GM21528 (cell line): ENCODE results near the gene SLC9A3.
"Not testable (repeated sequence)": the region's sequence is repeated elsewhere in the genome, so short reads cannot be mapped to it uniquely, and the experiment has no call there.

Experiments used
- ATAC-seq: cut with Tn5 transposase; IDR thresholded peaks from one replicate; pipeline ENCODE4 v1.9.1; 2021; ENCODE audit warnings: mild to moderate bottlenecking, moderate library complexity; ENCODE audit not compliant: unreplicated experiment, low FRiP score

Gene SLC9A3

DNA sequence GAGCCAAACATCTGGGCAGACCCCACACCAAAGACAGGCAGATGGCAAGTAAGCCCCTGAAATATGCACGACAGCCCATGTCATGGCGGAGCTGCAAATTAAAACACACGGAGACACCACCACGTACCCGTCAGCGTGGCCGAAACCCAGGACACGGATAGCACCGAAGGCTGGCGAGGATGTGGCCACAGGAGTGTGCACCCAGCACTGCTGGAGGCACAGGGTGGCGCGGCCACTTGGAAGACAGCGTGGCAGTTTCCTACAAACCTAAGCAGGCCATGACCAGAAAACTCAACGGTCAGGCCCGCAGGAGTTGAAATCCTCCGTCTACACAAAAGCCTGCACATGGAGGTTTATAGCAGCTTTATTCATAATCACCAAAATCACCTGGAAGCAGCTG, 12.8 kb downstream of the SLC9A3 start:
- no peak for ATAC-seq

DNA sequence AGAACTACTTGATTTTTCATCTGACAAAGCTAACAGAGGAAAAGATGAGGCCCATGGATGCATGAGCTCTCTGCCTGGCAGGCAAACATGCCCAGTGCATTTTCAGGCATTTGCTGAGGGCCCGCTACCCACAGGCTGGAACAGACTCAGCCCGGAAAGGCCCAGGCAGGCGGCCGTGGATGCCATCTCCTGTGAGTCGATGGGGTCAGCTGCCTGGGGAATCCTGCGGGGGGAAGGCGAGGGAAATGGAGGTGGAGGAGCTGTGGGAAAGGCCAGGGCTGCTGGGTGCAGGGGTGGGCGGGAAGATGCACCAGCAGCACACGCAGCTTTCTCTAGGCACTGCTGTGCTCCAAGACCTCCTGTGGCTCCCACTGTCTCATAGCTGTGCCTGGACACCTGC, 13.7 kb downstream of the SLC9A3 start:
- ATAC-seq: no peak

GRCh38 chr5:509611-510185, 14.6 kb downstream of the SLC9A3 start:
- ATAC-seq: no peak

GRCh38 chr5:507986-508575, 16.2 kb downstream of the SLC9A3 start:
- not testable (repeated sequence) for ATAC-seq

GRCh38 chr5:505951-506525, 18.2 kb downstream of the SLC9A3 start:
- no peak for ATAC-seq

- no peak for ATAC-seq
These were observed 19.7 kb downstream of the SLC9A3 start for GRCh38 chr5:504326-505154.

DNA sequence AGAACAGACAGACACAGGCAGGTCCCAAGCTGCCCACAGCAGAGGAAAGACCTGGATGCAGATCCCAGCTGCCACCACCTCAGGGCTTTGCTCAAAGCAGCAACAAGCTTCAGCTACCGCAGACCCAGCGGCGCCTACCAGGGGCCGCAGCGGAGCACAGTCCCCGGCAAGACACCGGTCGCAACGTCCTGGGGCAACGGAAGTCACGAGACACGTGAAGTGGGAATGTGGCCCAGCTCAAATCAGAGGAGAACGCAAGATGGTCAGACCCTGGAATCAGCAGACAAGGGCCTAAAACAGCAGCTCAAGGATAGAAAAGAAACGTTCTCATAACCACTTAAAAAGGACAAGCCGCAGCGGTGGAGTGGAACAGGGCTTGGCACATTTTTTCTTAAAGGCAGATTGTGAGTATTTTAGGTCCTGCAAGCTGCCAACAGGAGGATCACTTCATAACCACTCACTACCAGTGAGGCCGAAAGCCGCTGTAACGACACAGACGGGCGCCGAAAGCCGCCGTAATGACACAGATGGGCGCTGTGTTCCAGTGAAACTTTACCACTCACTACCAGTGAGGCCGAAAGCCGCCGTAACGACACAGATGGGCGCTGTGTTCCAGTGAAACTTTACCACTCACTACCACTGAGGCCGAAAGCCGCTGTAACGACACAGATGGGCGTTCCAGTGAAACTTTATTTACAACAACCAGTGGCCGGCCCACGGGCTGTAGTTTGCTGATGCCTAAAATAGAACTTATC, 21.7 kb downstream of the SLC9A3 start:
- ATAC-seq: no peak

DNA sequence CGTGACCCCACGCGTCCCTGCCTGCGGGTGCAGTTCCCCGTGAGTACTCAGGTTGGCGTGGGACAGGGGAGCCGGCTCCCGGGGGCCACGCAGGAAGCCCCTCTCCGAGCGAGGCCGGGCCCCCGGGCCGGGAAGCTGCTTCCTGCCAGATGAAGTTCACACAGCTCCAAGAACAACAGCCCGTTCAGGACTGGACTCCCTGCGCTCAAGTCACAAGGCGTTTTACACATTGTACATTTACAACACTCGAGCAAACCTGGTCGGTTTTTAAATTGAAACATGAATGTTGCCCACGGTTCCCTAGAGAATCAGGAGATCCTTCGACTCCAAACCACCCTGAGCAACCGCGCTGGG, 22.4 kb downstream of the SLC9A3 start:
- ATAC-seq: no peak

GRCh38 chr5:501105-501830, 23.0 kb downstream of the SLC9A3 start:
- no peak for ATAC-seq

DNA sequence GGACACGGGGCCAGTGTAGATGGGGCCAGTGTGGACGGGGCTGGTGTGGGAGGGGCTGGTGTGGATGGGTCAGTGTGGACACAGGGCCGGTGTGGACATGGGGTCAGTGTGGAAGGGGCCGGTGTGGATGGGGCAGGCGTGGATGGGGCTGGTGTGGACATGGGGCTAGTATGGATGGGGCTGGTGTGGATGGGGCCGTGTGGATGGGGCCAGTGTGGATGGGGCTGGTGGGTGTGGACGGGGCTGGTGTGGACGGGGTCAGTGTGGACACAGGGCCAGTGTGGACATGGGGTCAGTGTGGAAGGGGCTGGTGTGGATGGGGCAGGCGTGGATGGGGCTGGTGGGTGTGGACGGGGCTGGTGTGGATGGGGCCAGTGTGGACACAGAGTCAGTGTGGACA, 23.8 kb downstream of the SLC9A3 start:
- no peak for ATAC-seq

DNA sequence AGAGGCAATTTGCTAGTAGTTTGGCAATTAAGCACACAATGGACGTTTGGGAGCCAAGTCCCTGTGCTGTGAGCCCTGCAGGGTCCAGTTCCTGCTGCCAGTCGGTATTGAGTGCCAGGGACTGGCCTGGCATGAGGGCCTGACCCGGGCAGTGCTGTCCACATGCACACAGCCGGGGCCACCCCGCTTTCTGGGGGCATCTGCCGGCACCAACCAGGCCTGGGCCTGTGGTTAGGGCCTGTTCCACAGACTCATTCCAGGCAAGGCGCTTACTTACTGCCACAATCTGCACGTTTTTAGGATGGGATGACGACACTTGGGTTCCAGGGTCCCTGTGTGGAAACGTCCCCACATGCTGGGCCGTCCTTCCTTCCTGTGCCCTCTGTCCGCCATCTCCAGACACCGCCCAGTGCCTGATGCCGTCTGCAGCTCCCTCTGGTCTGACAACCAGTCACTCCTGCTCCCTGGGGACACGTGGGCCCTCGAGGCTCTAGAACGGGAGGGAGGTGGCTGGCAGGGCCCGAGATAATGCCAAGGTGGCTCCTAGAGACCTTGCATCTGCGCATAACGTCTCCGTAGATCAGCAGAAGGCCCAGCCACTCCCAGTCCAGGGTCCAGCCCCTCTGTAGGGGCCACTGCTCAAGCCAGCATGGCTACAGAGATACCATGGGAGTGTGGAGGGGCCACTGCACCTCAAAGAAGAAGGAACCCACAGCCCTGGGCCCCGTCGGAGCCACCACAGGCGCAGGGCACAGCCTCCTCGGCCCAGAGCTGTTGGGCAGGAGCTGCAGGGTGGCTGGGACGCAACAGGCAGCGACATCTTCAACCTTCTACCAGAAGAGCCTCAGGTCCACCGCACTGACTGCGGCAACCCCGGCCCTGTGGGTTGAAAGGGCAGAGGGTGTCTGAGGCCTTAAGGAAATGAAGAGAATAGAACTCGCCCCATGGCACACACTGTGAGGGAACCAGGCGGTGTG, 24.7 kb downstream of the SLC9A3 start:
- no peak for ATAC-seq

- no peak for ATAC-seq
These were observed 26.3 kb downstream of the SLC9A3 start for GRCh38 chr5:497871-498509.

- ATAC-seq: no peak
These were observed 27.1 kb downstream of the SLC9A3 start for GRCh38 chr5:497090-497700.

- no peak for ATAC-seq
These were observed 28.2 kb downstream of the SLC9A3 start for GRCh38 chr5:496028-496427.

- ATAC-seq: no peak
These were observed 29.5 kb downstream of the SLC9A3 start for GRCh38 chr5:494667-495255.

GRCh38 chr5:493758-494157, 30.5 kb downstream of the SLC9A3 start:
- ATAC-seq: no peak

DNA sequence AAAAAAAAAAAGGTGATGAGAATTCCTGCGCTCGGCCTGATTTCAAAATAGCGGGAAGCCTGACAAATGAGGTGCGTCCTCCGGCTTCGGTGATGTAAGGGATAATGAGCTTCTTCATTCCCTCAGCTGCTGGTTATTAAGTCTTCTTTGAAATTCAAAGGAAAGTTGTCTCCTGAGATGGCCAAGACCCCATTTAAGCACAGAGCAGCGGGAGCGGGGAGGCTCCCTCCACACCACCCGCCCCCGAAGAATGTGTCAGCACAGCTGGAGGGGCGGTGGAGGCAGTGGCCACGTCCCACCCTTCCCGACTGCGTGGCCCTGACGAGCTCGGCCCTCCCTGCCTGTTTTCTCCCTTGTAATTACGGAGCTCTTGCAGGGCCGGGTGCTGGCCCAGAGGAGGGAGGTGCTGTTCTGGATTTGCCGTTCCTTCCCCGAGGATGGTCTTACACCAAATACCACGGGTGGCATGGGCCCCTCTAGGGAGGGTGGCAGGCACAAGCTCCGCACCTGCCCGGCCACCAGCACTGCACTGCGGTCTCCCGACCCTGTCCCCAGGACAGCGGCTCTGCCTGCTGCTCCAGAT, 31.0 kb downstream of the SLC9A3 start:
- ATAC-seq: no peak
